Heart left ventricle (tissue), 16 donors: Measurements from ENCODE around the gene HMCN2. TPM values are rescaled to one million over a fixed set of nuclear protein-coding genes. Genes with fewer than 3 reads are reported as not detected.

Experiments
- ATAC-seq, 4 donors: fragments of 200-7000 bp; cut with Tn5 transposase; one replicate each; pipeline ENCODE4 v1.9.1; 2020 to 2022; ENCODE audit warnings: moderate library complexity in 4 of 4, mild to moderate bottlenecking in 3 of 4, moderate number of reproducible peaks in 1 of 4
- DNase-seq, 5 donors: peaks; one replicate each; pipeline ENCODE4 v3.0.0-alpha.2; 2020
- H3K27ac ChIP-seq, 12 donors: fragments of 200-600 bp; sonication (generic) in 4 of 12; one replicate each; pipeline versions ENCODE4 v1.5.0 to v1.8.0; 2016 to 2022; ENCODE audit warnings: mild to moderate bottlenecking in 2 of 12
- H3K27me3 ChIP-seq, 9 donors: fragments of 200-600 bp; sonication (generic) in 2 of 9; one replicate each; pipeline versions ENCODE4 v1.5.1 to v1.8.0; 2016 to 2022; ENCODE audit warnings: mild to moderate bottlenecking in 3 of 9
- H3K36me3 ChIP-seq, 9 donors: fragments of 200-600 bp; sonication (generic) in 2 of 9; one replicate each; pipeline versions ENCODE4 v1.5.0 to v1.8.0; 2018 to 2022; ENCODE audit warnings: mild to moderate bottlenecking in 2 of 9
- H3K4me1 ChIP-seq, 12 donors: fragments of 200-600 bp; sonication (generic) in 4 of 12; one replicate each; pipeline versions ENCODE4 v1.5.0 to v1.8.0; 2016 to 2022; ENCODE audit warnings: mild to moderate bottlenecking in 3 of 12
- H3K4me3 ChIP-seq, 12 donors: fragments of 200-600 bp; sonication (generic) in 4 of 12; one replicate each; pipeline versions ENCODE4 v1.5.0 to v1.8.0; 2017 to 2022; ENCODE audit warnings: mild to moderate bottlenecking in 9 of 12, moderate library complexity in 4 of 12
- H3K9me3 ChIP-seq, 12 donors: fragments of 200-600 bp; sonication (generic) in 4 of 12; one replicate each; pipeline versions ENCODE4 v1.5.0 to v1.8.0; 2016 to 2022; ENCODE audit warnings: mild to moderate bottlenecking in 1 of 12
- POLR2A ChIP-seq, 2 donors: fragments of 450-650 bp; IDR thresholded peaks; one replicate each; pipeline ENCODE4 v1.6.1; 2017; ENCODE audit warnings: antibody characterized with exemption in 2 of 2, mild to moderate bottlenecking in 2 of 2, moderate library complexity in 2 of 2
- WGBS, 4 donors: extraction: QIAGEN DNeasy Blood & Tissue Kit in 2 of 4; methylation state at CpG; one replicate each; pipeline versions ENCODE4 v1.1.5 to v1.1.7; 2013 to 2018; 5-methylcytosine and 5-hydroxymethylcytosine counted together
- intact Hi-C, 10 donors: fragments of 100-400 bp; cut with DNase I; formaldehyde crosslinking; loops; one replicate each; pipeline versions ENCODE4 v1.11.1 to v1.14.2; 2022
- polyA plus RNA-seq, 2 donors: library from polyadenylated mRNA; stranded (reverse); fragments of 200-250 nt; gene quantifications; one replicate each; pipeline ENCODE4 v1.2.3, GENCODE V29; 2013
- total RNA-seq, 9 donors: library from RNA; depleted of rRNA in 2 of 9; stranded (reverse); fragments of >200 nt in 2 of 9; fragmentation: NEBNext Ultra II Directional in 3 of 9; extraction: Animal tissue kit (Norgen Biotek cat#: 25700) in 3 of 9; gene quantifications; one replicate each; pipeline versions ENCODE4 v1.1.0 to v1.2.4, GENCODE V29; 2016 to 2023
- TF ChIP-seq, protein P1 (sequence below), 12 donors: fragments of 200-600 bp; sonication (generic) in 4 of 12; IDR thresholded peaks; one replicate each; pipeline versions ENCODE4 v1.5.0 to v1.8.0; 2018 to 2022; ENCODE audit warnings: antibody characterized with exemption in 12 of 12, mild to moderate bottlenecking in 5 of 12
- donor health status: ischemic (EF 13 %, LVEDD 7.1; RV severe dilation, severe dysfunction).
- donor health status: healthy with polysubstance abuse.
- donor health status: DM: no; HTN: yes; CAD: no.
- donor health status: DM: no; HTN: no; CAD: no.
- donor health status: ischemic (EF 25% LVEDD 6.9; RV normal size, moderate dysfunction).
- donor health status: ischemic (EF 25% LVEDD 5.7; RV mildly dilated, moderate dysfunction).
- donor health status: healthy.
- donor health status: DM: yes; HTN: yes; CAD: no.
- donor health status: ischemic (EF 35%, LVEDD 5.7; RV mildly dilated, moderate dysfunction).
- donor health status: nonischemic (EF 11% LVEDD 7.7; RV severe dilation, severe dysfunction).
- donor health status: DM: yes; HTN: yes; CAD: no.
- donor health status: PGD.
- donor health status: ischemic (EF 29% LVEDD 5.4; RV normal size, mild dysfunction).
- donor health status: nonischemic (EF 23%, LVEDD 6.1; RV moderate dilation, normal function).

HMCN2 gene
- total and polyA plus RNA-seq, 11 donors: 2.3 to 10.4 (median 4.3) TPM

- DNase-seq (no peak), ATAC-seq (no peak)
- no peaks in the 10 kb centered on the region for H3K36me3 ChIP-seq
- H3K4me1 ChIP-seq: peaks cover 0 to 44% (median 10%) of the 10 kb centered on the region in 12 donors
- H3K27me3 ChIP-seq: peaks cover 7 to 53% (median 37%) of the 10 kb centered on the region in 9 donors
- no peaks in the 10 kb centered on the region for H3K9me3 ChIP-seq
- H3K4me3 ChIP-seq: no peak overlapping the region
- no peak for TF ChIP-seq POLR2A (IDR thresholded peaks at IDR 0.05)
- TF ChIP-seq, protein P1, sequence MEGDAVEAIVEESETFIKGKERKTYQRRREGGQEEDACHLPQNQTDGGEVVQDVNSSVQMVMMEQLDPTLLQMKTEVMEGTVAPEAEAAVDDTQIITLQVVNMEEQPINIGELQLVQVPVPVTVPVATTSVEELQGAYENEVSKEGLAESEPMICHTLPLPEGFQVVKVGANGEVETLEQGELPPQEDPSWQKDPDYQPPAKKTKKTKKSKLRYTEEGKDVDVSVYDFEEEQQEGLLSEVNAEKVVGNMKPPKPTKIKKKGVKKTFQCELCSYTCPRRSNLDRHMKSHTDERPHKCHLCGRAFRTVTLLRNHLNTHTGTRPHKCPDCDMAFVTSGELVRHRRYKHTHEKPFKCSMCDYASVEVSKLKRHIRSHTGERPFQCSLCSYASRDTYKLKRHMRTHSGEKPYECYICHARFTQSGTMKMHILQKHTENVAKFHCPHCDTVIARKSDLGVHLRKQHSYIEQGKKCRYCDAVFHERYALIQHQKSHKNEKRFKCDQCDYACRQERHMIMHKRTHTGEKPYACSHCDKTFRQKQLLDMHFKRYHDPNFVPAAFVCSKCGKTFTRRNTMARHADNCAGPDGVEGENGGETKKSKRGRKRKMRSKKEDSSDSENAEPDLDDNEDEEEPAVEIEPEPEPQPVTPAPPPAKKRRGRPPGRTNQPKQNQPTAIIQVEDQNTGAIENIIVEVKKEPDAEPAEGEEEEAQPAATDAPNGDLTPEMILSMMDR (IDR thresholded peaks at IDR 0.05): no peak
- intact Hi-C loops: loop anchor here in 2 of 10 donors (10.0 kb wide), 1 partner anchor 72 kb away; no protein-coding TSS in a partner anchor
- WGBS, 4 donors: 80 to 96% (median 84%) methylated on average over 6 to 7 of the region's 7 CpGs
- H3K27ac ChIP-seq: peak overlapping the region in 3 of 12 donors; percentile 19 to 77 (median 74)
Measured at GRCh38 chr9:130262771-130263170, 2.8 kb upstream of the HMCN2 start.

DNA sequence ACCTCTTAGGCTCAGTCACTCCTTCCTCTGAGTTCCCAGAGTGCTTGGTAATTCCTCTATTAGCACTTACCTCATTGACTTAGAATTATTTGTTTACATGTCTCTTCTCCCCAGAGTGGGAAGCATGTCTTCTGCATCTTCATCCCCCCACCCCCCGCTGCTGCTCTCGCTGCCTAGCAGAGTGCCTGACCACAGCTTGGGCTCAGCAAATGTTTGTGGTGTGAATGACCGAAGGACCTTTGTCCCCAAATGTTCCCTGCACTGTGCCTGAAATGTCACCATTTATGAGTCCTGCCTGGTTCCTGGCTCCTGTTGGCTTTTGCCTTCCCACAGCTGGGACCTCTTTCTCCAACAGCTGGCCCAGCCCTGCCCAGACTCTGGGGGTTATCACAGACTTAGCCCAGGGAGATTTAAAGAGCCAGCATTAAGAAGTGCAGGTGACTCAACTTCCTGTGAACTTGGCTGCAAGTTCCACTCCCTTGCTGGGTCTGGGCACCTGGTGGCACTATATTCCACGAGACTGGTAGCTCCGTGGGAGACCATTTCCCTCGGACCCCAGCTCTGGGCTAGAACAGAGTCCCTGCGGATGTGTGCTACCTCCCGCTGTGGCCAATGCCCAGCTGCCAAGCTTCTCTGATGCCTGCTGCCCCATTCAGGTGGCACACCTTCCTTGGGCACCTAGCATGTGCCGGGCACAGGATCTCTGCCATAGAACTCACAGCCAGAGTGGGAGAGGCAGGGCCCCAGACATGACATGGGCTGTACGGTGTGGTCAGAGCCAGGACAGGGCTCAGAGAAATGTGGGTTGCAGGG, 1.8 kb upstream of the HMCN2 start:
- Histone ChIP-seq H3K4me1 (peaks cover 0 to 52% (median 13%) of the 10 kb centered on the region in 12 donors), H3K27me3 (peaks cover 7 to 53% (median 37%) of the 10 kb centered on the region in 9 donors), H3K4me3 (no peak overlapping the region), H3K9me3 (no peaks in the 10 kb centered on the region), H3K27ac (peak overlapping the region in 6 of 12 donors; percentile 18 to 77 (median 40)), H3K36me3 (no peaks in the 10 kb centered on the region)
- ATAC-seq (peak in 3 of 4 donors; percentile 44 to 64 (median 52)), DNase-seq (peak in 1 of 5 donors; percentile 50)
- WGBS, 4 donors: 58 to 62% (median 59%) methylated on average over 5 to 10 of the region's 10 CpGs
- TF ChIP-seq, protein P1 (IDR thresholded peaks at IDR 0.05): peak in 4 of 12 donors; percentile 19 to 38 (median 24)
- no peak for TF ChIP-seq POLR2A (IDR thresholded peaks at IDR 0.05)
- intact Hi-C loops: loop anchor here in 2 of 10 donors (10.0 kb wide), 1 partner anchor 71 kb away; no protein-coding TSS in a partner anchor

- intact Hi-C loops: loop anchor here in 5 of 10 donors (5.0 to 10.0 kb wide), 3 partner anchors 58 to 78 kb away; no protein-coding TSS in a partner anchor
- Histone ChIP-seq H3K9me3 (no peaks in the 10 kb centered on the region), H3K4me1 (peaks cover 0 to 52% (median 13%) of the 10 kb centered on the region in 12 donors), H3K27ac (peak overlapping the region in 5 of 12 donors; percentile 52 to 84 (median 73)), H3K27me3 (peaks cover 7 to 53% (median 37%) of the 10 kb centered on the region in 9 donors), H3K4me3 (peak overlapping the region in 6 of 12 donors; percentile 42 to 63 (median 54)), H3K36me3 (no peaks in the 10 kb centered on the region)
- 49 to 61% (median 54%) methylated on average over 16 to 18 of the region's 18 CpGs for WGBS, 4 donors
- no peak for DNase-seq
- no peak for ATAC-seq
- no peak for TF ChIP-seq POLR2A (IDR thresholded peaks at IDR 0.05)
- TF ChIP-seq, protein P1 (IDR thresholded peaks at IDR 0.05): no peak
Measured at GRCh38 chr9:130264414-130265350, 878 bp upstream of the HMCN2 start.
